PC-3 (cell line): Measurements from ENCODE around the gene TMEM201. TPM values are rescaled to one million over a fixed set of nuclear protein-coding genes. Genes with fewer than 3 reads are reported as not detected.

Experiments
- ATAC-seq: fragments of 200-7000 bp; cut with Tn5 transposase; 2 replicates; pipeline ENCODE4 v1.9.1; 2020; ENCODE audit warnings: mild to moderate bottlenecking, moderate library complexity
- BruUV-seq: library from RNA; stranded (reverse); fragments of 400-500 nt; replicated peaks from 2 replicates; lab custom pipeline; 2021; lab: Mats Ljungman, UMichigan
- CTCF ChIA-PET: fragments of 300-600 bp; sonication (Branson Sonifier 250); formaldehyde crosslinking; loops from one replicate; lab custom pipeline; 2022; ENCODE audit warnings: antibody characterized with exemption; lab: Charles Lee
- POLR2A ChIA-PET: fragments of 300-600 bp; sonication (Branson Sonifier 250); formaldehyde crosslinking; loops from one replicate; lab custom pipeline; 2022; ENCODE audit warnings: antibody characterized with exemption; ENCODE audit not compliant: unreplicated experiment; lab: Charles Lee
- DNase-seq: peaks from one replicate; pipeline ENCODE4 v3.0.0-alpha.2; 2015
- H2AFZ ChIP-seq: fragments of 300-600 bp; sonication (generic); 2 replicates; pipeline ENCODE4 v1.6.0; 2016; ENCODE audit warnings: antibody characterized with exemption, low read length
- H3F3A ChIP-seq: fragments of 300-600 bp; sonication (generic); one replicate; pipeline ENCODE4 v1.6.0; 2017; ENCODE audit warnings: antibody characterized with exemption, low read length, control low read depth, mild to moderate bottlenecking; ENCODE audit not compliant: unreplicated experiment
- H3K27ac ChIP-seq: fragments of 300-600 bp; sonication (generic); 2 replicates; pipeline ENCODE4 v1.5.1; 2016; ENCODE audit warnings: mild to moderate bottlenecking, low read length
- H3K27me3 ChIP-seq: fragments of 300-600 bp; sonication (generic); 2 replicates; pipeline ENCODE4 v1.6.1; 2016; ENCODE audit warnings: low read length, mixed read lengths
- H3K36me3 ChIP-seq: fragments of 300-600 bp; sonication (generic); 2 replicates; pipeline ENCODE4 v1.6.1; 2016; ENCODE audit warnings: low read depth, mixed run types, low read length, mixed read lengths
- H3K4me1 ChIP-seq: fragments of 300-600 bp; sonication (generic); 2 replicates; pipeline ENCODE4 v1.5.1; 2016; ENCODE audit warnings: low read length; ENCODE audit not compliant: insufficient read depth
- H3K4me2 ChIP-seq: fragments of 300-600 bp; sonication (generic); 2 replicates; pipeline ENCODE4 v1.6.0; 2016; ENCODE audit warnings: low read length
- H3K4me3 ChIP-seq: fragments of 300-600 bp; sonication (generic); 2 replicates; pipeline ENCODE4 v1.5.1; 2016; ENCODE audit warnings: mild to moderate bottlenecking, low read length, mixed read lengths
- H3K79me2 ChIP-seq: fragments of 300-600 bp; sonication (generic); 2 replicates; pipeline ENCODE4 v1.6.1; 2017; ENCODE audit warnings: low read length, mixed read lengths
- H3K9ac ChIP-seq: fragments of 300-600 bp; sonication (generic); 2 replicates; pipeline ENCODE4 v1.6.0; 2016; ENCODE audit warnings: mild to moderate bottlenecking, low read length
- H3K9me2 ChIP-seq: fragments of 300-600 bp; sonication (generic); replicated peaks from 2 replicates; pipeline ENCODE4 v1.6.1; 2016; ENCODE audit warnings: mixed run types, low read length, mixed read lengths
- H3K9me3 ChIP-seq: fragments of 300-600 bp; sonication (generic); 2 replicates; pipeline ENCODE4 v1.6.1; 2016; ENCODE audit warnings: low read length, mixed read lengths
- H4K20me1 ChIP-seq: fragments of 300-600 bp; sonication (generic); 2 replicates; pipeline ENCODE4 v1.6.1; 2016; ENCODE audit warnings: low read length, mixed read lengths
- CTCF ChIP-seq: fragments of 300-600 bp; sonication (generic); conservative IDR thresholded peaks from 2 replicates; pipeline ENCODE4 v1.5.1; 2017; ENCODE audit warnings: antibody characterized with exemption, low read depth, mild to moderate bottlenecking, low read length
- EZH2 ChIP-seq: fragments of 300-600 bp; sonication (generic); IDR thresholded peaks from one replicate; pipeline ENCODE4 v1.6.1; 2017; ENCODE audit warnings: antibody characterized with exemption, mild to moderate bottlenecking, low read length; ENCODE audit not compliant: unreplicated experiment
- EZH2phosphoT487 ChIP-seq: fragments of 300-600 bp; sonication (generic); IDR thresholded peaks from 2 replicates; pipeline ENCODE4 v1.6.1; 2018; ENCODE audit warnings: mild to moderate bottlenecking, antibody characterized with exemption, low read length, borderline replicate concordance
- intact Hi-C: fragments of 100-400 bp; cut with micrococcal nuclease; formaldehyde crosslinking; loops from 2 replicates; pipeline ENCODE4 v1.9.0; 2023
- total RNA-seq: library from RNA; depleted of rRNA; stranded (reverse); fragments of >200 nt; gene quantifications from 2 replicates; pipeline ENCODE4 v1.2.3, GENCODE V29; 2014

Gene TMEM201
- total RNA-seq, 1 experiment from 2014 or later: 13.8 TPM

GRCh38 chr1:9606948-9607347 is 18.2 kb downstream of the TMEM201 start:
- intact Hi-C loops: no loop called here
- no peak overlapping the region for H3K4me2 ChIP-seq
- ATAC-seq (no peak), DNase-seq (no peak)
- H3K36me3 ChIP-seq: no peaks in the 10 kb centered on the region; the same call in 1 of the 2 replicates
- BruUV-seq: no TSS peak
- ChIA-PET POLR2A (no interaction called here), CTCF (no interaction called here)
- H3K27ac ChIP-seq: no peak overlapping the region
- no peak overlapping the region for H2AFZ ChIP-seq
- no peaks in the 10 kb centered on the region for H3F3A ChIP-seq
- H3K4me1 ChIP-seq: no peaks in the 10 kb centered on the region
- H3K27me3 ChIP-seq: no peaks in the 10 kb centered on the region
- H3K9ac ChIP-seq: no peak overlapping the region
- H4K20me1 ChIP-seq: no peaks in the 10 kb centered on the region
- no peak overlapping the region for H3K4me3 ChIP-seq
- TF ChIP-seq EZH2phosphoT487 (no peak), CTCF (no peak), EZH2 (no peak)
- no peaks in the 10 kb centered on the region for H3K9me3 ChIP-seq
- H3K9me2 ChIP-seq: no peaks in the 10 kb centered on the region
- H3K79me2 ChIP-seq: no peaks in the 10 kb centered on the region

GRCh38 chr1:9607352-9607751 is 18.6 kb downstream of the TMEM201 start:
- Histone ChIP-seq H3K9me3 (no peaks in the 10 kb centered on the region), H3K4me3 (no peak overlapping the region), H3K9ac (no peak overlapping the region), H3K79me2 (no peaks in the 10 kb centered on the region), H3K36me3 (no peaks in the 10 kb centered on the region; the same call in 1 of the 2 replicates), H3K4me1 (no peaks in the 10 kb centered on the region), H3K27me3 (no peaks in the 10 kb centered on the region), H2AFZ (no peak overlapping the region), H3F3A (no peaks in the 10 kb centered on the region), H3K27ac (no peak overlapping the region), H4K20me1 (no peaks in the 10 kb centered on the region), H3K4me2 (no peak overlapping the region), H3K9me2 (no peaks in the 10 kb centered on the region)
- POLR2A ChIA-PET: no interaction called here
- no TSS peak for BruUV-seq
- TF ChIP-seq CTCF (no peak), EZH2phosphoT487 (no peak), EZH2 (no peak)
- DNase-seq (no peak), ATAC-seq (no peak)
- CTCF ChIA-PET: no interaction called here
- intact Hi-C loops: no loop called here

GRCh38 chr1:9609998-9610397 is 21.3 kb downstream of the TMEM201 start:
- peaks cover 3% of the 10 kb centered on the region; the same call in 1 of the 2 replicates for H3K36me3 ChIP-seq
- no peak overlapping the region for H2AFZ ChIP-seq
- intact Hi-C loops: no loop called here
- no peak for TF ChIP-seq EZH2phosphoT487
- TF ChIP-seq CTCF: no peak
- no peak for TF ChIP-seq EZH2
- H3K79me2 ChIP-seq: no peaks in the 10 kb centered on the region
- no peaks in the 10 kb centered on the region for H3F3A ChIP-seq
- H3K4me1 ChIP-seq: no peaks in the 10 kb centered on the region
- no peaks in the 10 kb centered on the region for H4K20me1 ChIP-seq
- no peak overlapping the region for H3K27ac ChIP-seq
- ATAC-seq (no peak), DNase-seq (no peak)
- no peaks in the 10 kb centered on the region for H3K9me2 ChIP-seq
- H3K9me3 ChIP-seq: no peaks in the 10 kb centered on the region
- H3K27me3 ChIP-seq: no peaks in the 10 kb centered on the region
- ChIA-PET POLR2A (no interaction called here), CTCF (no interaction called here)
- H3K9ac ChIP-seq: no peak overlapping the region
- BruUV-seq: no TSS peak
- no peak overlapping the region for H3K4me3 ChIP-seq
- H3K4me2 ChIP-seq: no peak overlapping the region
